ENCODE measurements around the gene DLG2. TPM values are rescaled to one million over a fixed set of nuclear protein-coding genes. Genes with fewer than 3 reads are reported as not detected.
A peak's percentile ranks its signal among the peaks of the same experiment; 100 is the strongest.

DLG2 gene
- polyA plus RNA-seq, 1 donor, result 8.1 TPM

DNA sequence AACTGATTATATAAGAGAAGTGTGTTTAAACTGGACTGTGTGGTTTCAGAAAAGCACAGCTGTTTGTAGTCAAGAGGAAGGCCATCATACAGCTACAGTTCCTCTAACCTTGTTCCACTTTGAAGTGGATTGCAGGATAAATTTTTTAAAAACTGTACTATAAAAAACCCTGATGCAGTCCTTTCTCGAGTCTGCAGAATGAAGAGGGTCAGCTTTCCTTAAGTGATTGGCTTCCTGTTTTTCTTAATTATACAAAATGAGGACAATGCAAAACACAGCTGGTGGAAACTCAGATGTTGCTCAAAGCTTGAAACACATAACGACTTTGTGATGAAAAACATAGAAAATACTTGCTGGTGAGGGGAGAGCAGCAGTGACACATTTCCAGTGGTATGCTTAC is 1060.5 kb downstream of the DLG2 start:
- Histone ChIP-seq H3K9me3 (ENCODE audit: control insufficient read depth, low read depth, low read length) (no peaks in the 10 kb centered on the region), H3K4me3 (ENCODE audit: low read length) (no peak overlapping the region), H3K36me3 (ENCODE audit: control insufficient read depth, insufficient read depth, low read length) (no peaks in the 10 kb centered on the region), H3K27me3 (ENCODE audit: control insufficient read depth, insufficient read depth, low read length) (no peaks in the 10 kb centered on the region), H3K27ac (ENCODE audit: low read length) (no peak overlapping the region), H3K4me1 (ENCODE audit: control insufficient read depth, insufficient read depth, low read length) (peaks cover 6% of the 10 kb centered on the region)
- DNase-seq, result peak in 1 of 2 donors; percentile 8
- WGBS (ENCODE audit: insufficient coverage, low lambda C conversion rate), result 80% methylated on average over 1 of the region's 2 CpGs

- no peaks in the 10 kb centered on the region for H3K27me3 ChIP-seq (ENCODE audit: control insufficient read depth, insufficient read depth, low read length)
- no peaks in the 10 kb centered on the region for H3K36me3 ChIP-seq (ENCODE audit: control insufficient read depth, insufficient read depth, low read length)
- DNase-seq, result no peak
- peaks cover 6% of the 10 kb centered on the region for H3K4me1 ChIP-seq (ENCODE audit: control insufficient read depth, insufficient read depth, low read length)
- no peaks in the 10 kb centered on the region for H3K9me3 ChIP-seq (ENCODE audit: control insufficient read depth, low read depth, low read length)
- H3K4me3 ChIP-seq (ENCODE audit: low read length), result no peak overlapping the region
- no peak overlapping the region for H3K27ac ChIP-seq (ENCODE audit: low read length)
Measured at GRCh38 chr11:84564867-84565184, 1062.3 kb downstream of the DLG2 start.

GRCh38 chr11:84564180-84564866 is 1062.8 kb downstream of the DLG2 start:
- Histone ChIP-seq H3K4me3 (ENCODE audit: low read length) (no peak overlapping the region), H3K36me3 (ENCODE audit: control insufficient read depth, insufficient read depth, low read length) (no peaks in the 10 kb centered on the region), H3K9me3 (ENCODE audit: control insufficient read depth, low read depth, low read length) (no peaks in the 10 kb centered on the region), H3K4me1 (ENCODE audit: control insufficient read depth, insufficient read depth, low read length) (peaks cover 6% of the 10 kb centered on the region), H3K27me3 (ENCODE audit: control insufficient read depth, insufficient read depth, low read length) (no peaks in the 10 kb centered on the region), H3K27ac (ENCODE audit: low read length) (no peak overlapping the region)
- peak; percentile 57 to 66 for DNase-seq
- 31% methylated on average over 2 of the region's 4 CpGs for WGBS (ENCODE audit: insufficient coverage, low lambda C conversion rate)

DNA sequence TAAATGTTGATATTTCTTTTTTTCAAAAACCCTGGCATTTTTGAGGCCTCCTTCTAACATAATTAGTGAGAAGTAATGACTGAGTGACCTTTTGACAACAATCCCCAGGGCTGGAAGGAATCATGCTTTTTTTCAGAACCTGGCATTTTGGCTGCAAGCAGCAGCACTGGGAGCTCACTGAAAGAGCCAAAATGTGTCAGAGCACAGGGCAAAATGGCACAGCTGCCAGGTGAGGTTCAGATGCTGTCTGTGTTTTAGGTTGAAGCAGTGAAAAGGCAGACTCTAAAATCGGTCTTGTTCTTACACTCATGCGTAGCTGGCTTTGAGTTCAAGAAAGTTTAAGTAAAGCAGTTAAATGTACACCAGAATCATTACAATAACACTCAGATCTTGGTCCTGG is 1063.8 kb downstream of the DLG2 start:
- no peaks in the 10 kb centered on the region for H3K9me3 ChIP-seq (ENCODE audit: control insufficient read depth, low read depth, low read length)
- WGBS (ENCODE audit: insufficient coverage, low lambda C conversion rate), result no CpG with 5 or more reads among the region's 2 CpGs
- H3K27me3 ChIP-seq (ENCODE audit: control insufficient read depth, insufficient read depth, low read length), result no peaks in the 10 kb centered on the region
- H3K4me1 ChIP-seq (ENCODE audit: control insufficient read depth, insufficient read depth, low read length), result peaks cover 10% of the 10 kb centered on the region
- no peak overlapping the region for H3K4me3 ChIP-seq (ENCODE audit: low read length)
- no peaks in the 10 kb centered on the region for H3K36me3 ChIP-seq (ENCODE audit: control insufficient read depth, insufficient read depth, low read length)
- no peak for DNase-seq
- no peak overlapping the region for H3K27ac ChIP-seq (ENCODE audit: low read length)

DNA sequence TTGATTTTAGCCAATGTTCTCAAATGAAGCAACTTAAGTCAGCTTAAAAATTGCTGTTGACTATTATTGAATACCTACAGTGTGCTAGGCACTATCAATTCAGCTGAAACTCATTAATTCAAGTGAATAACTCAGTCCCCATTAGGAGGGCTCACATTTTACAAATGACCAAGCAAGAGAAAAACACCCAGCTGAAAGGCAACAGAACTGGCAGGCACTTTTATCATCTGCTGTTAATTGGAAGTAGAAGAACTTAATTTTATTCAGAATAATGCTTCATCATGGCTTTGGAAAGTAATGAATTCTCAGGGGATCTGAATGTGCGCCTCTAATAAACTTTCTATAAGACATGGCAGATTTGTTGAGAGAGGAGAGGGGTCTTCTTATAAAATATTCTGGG is 1066.9 kb downstream of the DLG2 start:
- DNase-seq, result no peak
- Histone ChIP-seq H3K27me3 (ENCODE audit: control insufficient read depth, insufficient read depth, low read length) (no peaks in the 10 kb centered on the region), H3K9me3 (ENCODE audit: control insufficient read depth, low read depth, low read length) (no peaks in the 10 kb centered on the region), H3K27ac (ENCODE audit: low read length) (no peak overlapping the region), H3K4me3 (ENCODE audit: low read length) (no peak overlapping the region), H3K4me1 (ENCODE audit: control insufficient read depth, insufficient read depth, low read length) (peaks cover 10% of the 10 kb centered on the region), H3K36me3 (ENCODE audit: control insufficient read depth, insufficient read depth, low read length) (no peaks in the 10 kb centered on the region)
- WGBS (ENCODE audit: insufficient coverage, low lambda C conversion rate), result 100% methylated on average over 1 of the region's 1 CpG

GRCh38 chr11:84558085-84558905 is 1068.8 kb downstream of the DLG2 start:
- no peaks in the 10 kb centered on the region for H3K9me3 ChIP-seq (ENCODE audit: control insufficient read depth, low read depth, low read length)
- no peaks in the 10 kb centered on the region for H3K27me3 ChIP-seq (ENCODE audit: control insufficient read depth, insufficient read depth, low read length)
- DNase-seq, result peak; percentile 32 to 37
- no peak overlapping the region for H3K4me3 ChIP-seq (ENCODE audit: low read length)
- H3K27ac ChIP-seq (ENCODE audit: low read length), result no peak overlapping the region
- H3K36me3 ChIP-seq (ENCODE audit: control insufficient read depth, insufficient read depth, low read length), result no peaks in the 10 kb centered on the region
- H3K4me1 ChIP-seq (ENCODE audit: control insufficient read depth, insufficient read depth, low read length), result peaks cover 4% of the 10 kb centered on the region
- 25% methylated on average over 5 of the region's 5 CpGs for whole genome bisulfite sequencing (ENCODE audit: insufficient coverage, low lambda C conversion rate)

- no peaks in the 10 kb centered on the region for H3K9me3 ChIP-seq (ENCODE audit: control insufficient read depth, low read depth, low read length)
- H3K27ac ChIP-seq (ENCODE audit: low read length), result no peak overlapping the region
- H3K27me3 ChIP-seq (ENCODE audit: control insufficient read depth, insufficient read depth, low read length), result no peaks in the 10 kb centered on the region
- H3K4me1 ChIP-seq (ENCODE audit: control insufficient read depth, insufficient read depth, low read length), result no peaks in the 10 kb centered on the region
- 50% methylated on average over 2 of the region's 2 CpGs for WGBS (ENCODE audit: insufficient coverage, low lambda C conversion rate)
- H3K36me3 ChIP-seq (ENCODE audit: control insufficient read depth, insufficient read depth, low read length), result no peaks in the 10 kb centered on the region
- DNase-seq, result no peak
- H3K4me3 ChIP-seq (ENCODE audit: low read length), result no peak overlapping the region
Measured at GRCh38 chr11:84552791-84553190, 1074.4 kb downstream of the DLG2 start.

DNA sequence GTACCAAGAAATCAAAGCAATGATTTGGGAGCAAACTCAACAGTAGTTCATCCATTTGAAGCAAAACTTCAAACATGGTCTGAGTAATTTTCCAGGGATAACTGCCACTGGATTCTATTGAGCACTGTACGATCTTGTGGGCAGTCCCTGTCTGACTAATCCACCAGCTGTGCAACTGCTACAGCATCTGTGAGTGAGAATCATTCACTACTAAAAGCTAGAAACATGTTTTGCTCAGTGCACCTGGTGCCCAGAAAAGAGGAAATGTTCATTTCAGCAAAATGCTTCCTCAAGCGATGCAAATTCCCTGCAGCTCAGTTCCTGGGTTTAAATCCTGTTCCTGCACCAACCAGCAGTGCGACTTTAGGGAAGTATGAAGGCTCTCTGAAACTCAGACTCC is 1077.9 kb downstream of the DLG2 start:
- Histone ChIP-seq H3K27ac (ENCODE audit: low read length) (no peak overlapping the region), H3K4me1 (ENCODE audit: control insufficient read depth, insufficient read depth, low read length) (no peaks in the 10 kb centered on the region), H3K4me3 (ENCODE audit: low read length) (no peak overlapping the region), H3K36me3 (ENCODE audit: control insufficient read depth, insufficient read depth, low read length) (no peaks in the 10 kb centered on the region), H3K9me3 (ENCODE audit: control insufficient read depth, low read depth, low read length) (no peaks in the 10 kb centered on the region), H3K27me3 (ENCODE audit: control insufficient read depth, insufficient read depth, low read length) (no peaks in the 10 kb centered on the region)
- WGBS (ENCODE audit: insufficient coverage, low lambda C conversion rate), result no CpG with 5 or more reads among the region's 3 CpGs
- DNase-seq, result no peak

DNA sequence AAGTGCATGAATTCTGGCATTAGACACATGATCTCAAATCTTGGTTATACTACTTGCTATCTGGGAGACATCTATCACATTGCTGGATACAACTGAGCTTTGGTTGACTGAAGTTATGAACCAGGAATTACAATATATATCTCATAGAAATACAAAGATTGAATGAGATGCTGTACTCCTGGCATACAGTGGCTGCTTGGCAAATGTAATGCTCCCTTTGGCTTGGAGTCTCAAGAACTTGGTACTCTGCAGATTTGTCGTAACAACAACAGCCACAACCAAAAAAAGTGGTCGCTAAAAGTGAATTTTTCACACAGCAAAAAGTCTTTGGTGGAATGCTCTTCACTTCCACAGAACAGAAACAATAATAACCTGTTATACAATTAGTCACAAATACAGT is 1082.6 kb downstream of the DLG2 start:
- H3K36me3 ChIP-seq (ENCODE audit: control insufficient read depth, insufficient read depth, low read length), result no peaks in the 10 kb centered on the region
- no peaks in the 10 kb centered on the region for H3K9me3 ChIP-seq (ENCODE audit: control insufficient read depth, low read depth, low read length)
- WGBS (ENCODE audit: insufficient coverage, low lambda C conversion rate), result no CpG with 5 or more reads among the region's 2 CpGs
- no peak for DNase-seq
- H3K4me3 ChIP-seq (ENCODE audit: low read length), result no peak overlapping the region
- H3K4me1 ChIP-seq (ENCODE audit: control insufficient read depth, insufficient read depth, low read length), result no peaks in the 10 kb centered on the region
- no peak overlapping the region for H3K27ac ChIP-seq (ENCODE audit: low read length)
- H3K27me3 ChIP-seq (ENCODE audit: control insufficient read depth, insufficient read depth, low read length), result no peaks in the 10 kb centered on the region

DNA sequence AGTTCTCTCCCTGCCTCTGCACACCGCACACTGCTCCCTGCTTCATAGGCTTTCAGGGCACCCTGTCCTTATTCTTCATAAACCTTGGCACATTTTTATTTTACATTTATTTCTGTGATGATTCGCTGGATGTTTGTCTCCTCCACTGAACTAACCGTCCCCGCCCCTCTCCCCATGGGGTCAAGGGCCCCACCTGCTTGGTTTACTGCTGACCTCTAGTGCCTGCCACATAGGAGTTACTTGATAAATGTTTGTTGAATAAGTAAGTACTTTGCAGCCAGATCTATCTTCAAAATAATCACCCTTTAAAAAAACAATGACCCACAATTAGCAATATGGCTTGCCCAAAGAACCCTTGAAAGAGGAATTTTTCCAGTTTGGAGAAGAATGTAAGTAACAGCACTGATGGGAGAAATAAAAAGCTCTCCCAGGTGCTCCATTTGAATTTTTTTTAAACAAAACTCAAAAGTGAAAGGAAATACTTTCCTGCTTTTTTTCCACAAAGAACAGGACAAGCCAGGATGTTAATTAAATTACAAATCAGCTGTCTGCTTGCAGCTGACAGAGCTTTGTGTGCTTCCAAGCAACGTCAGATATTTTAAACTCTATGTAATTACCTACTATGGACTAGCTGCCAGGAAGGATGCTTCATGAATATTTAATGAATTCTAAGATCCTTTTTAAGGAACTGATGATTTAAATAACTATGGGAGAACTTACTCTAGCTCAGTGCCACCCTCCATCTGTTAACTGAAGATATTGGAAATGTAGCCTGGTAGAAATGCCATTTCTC is 1083.6 kb downstream of the DLG2 start:
- no peak overlapping the region for H3K4me3 ChIP-seq (ENCODE audit: low read length)
- H3K36me3 ChIP-seq (ENCODE audit: control insufficient read depth, insufficient read depth, low read length), result no peaks in the 10 kb centered on the region
- no peak for DNase-seq
- no peaks in the 10 kb centered on the region for H3K4me1 ChIP-seq (ENCODE audit: control insufficient read depth, insufficient read depth, low read length)
- H3K27me3 ChIP-seq (ENCODE audit: control insufficient read depth, insufficient read depth, low read length), result no peaks in the 10 kb centered on the region
- WGBS (ENCODE audit: insufficient coverage, low lambda C conversion rate), result 0% methylated on average over 2 of the region's 5 CpGs
- H3K9me3 ChIP-seq (ENCODE audit: control insufficient read depth, low read depth, low read length), result no peaks in the 10 kb centered on the region
- no peak overlapping the region for H3K27ac ChIP-seq (ENCODE audit: low read length)
